ENCODE results near the gene RBMS3. TPM values are rescaled to one million over a fixed set of nuclear protein-coding genes. Genes with fewer than 3 reads are reported as not detected.

Gene RBMS3
- total RNA-seq, 1 experiment from 2014 or later: 8.7 TPM

DNA sequence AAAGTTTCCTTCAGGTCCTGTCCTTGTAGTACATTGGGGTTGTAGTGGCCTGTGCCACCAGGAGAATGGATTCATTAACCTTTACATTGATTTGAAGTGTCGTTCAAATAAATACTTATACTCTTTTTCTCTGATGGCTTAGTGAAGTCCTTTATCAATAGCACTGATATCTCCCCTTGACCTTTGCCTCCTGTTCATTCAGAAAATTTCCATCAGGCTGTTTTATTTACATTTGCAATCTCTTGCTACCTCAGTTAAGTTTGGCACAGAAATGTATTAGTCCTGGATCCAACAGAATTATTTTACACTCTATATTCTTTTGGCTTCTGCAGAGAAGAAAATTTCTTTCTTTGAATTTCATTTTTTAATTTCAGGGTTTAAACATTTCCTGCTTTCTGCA lies 497.0 kb downstream of the RBMS3 start (continued):
- TF ChIP-seq, protein P1, sequence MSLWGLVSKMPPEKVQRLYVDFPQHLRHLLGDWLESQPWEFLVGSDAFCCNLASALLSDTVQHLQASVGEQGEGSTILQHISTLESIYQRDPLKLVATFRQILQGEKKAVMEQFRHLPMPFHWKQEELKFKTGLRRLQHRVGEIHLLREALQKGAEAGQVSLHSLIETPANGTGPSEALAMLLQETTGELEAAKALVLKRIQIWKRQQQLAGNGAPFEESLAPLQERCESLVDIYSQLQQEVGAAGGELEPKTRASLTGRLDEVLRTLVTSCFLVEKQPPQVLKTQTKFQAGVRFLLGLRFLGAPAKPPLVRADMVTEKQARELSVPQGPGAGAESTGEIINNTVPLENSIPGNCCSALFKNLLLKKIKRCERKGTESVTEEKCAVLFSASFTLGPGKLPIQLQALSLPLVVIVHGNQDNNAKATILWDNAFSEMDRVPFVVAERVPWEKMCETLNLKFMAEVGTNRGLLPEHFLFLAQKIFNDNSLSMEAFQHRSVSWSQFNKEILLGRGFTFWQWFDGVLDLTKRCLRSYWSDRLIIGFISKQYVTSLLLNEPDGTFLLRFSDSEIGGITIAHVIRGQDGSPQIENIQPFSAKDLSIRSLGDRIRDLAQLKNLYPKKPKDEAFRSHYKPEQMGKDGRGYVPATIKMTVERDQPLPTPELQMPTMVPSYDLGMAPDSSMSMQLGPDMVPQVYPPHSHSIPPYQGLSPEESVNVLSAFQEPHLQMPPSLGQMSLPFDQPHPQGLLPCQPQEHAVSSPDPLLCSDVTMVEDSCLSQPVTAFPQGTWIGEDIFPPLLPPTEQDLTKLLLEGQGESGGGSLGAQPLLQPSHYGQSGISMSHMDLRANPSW (CRISPR knock-in tag; conservative IDR thresholded peaks at IDR 0.05; ENCODE audit: low read depth): no peak

GRCh38 chr3:29789686-29790085 lies 508.8 kb downstream of the RBMS3 start:
- Mint-ChIP-seq H3K9me3 (peaks cover 15% of the 10 kb centered on the region), H3K27ac (no peak overlapping the region), H3K4me1 (peaks cover 14% of the 10 kb centered on the region), H3K36me3 (no peaks in the 10 kb centered on the region), H3K27me3 (ENCODE audit: low read depth) (no peaks in the 10 kb centered on the region), H3K4me3 (no peak overlapping the region)
- ChIA-PET POLR2A (no interaction called here), CTCF (no interaction called here)
- DNase-seq (ENCODE audit: low spot score) (no peak), ATAC-seq (no peak)
- TF ChIP-seq SMAD3 (CRISPR knock-in tag; IDR thresholded peaks at IDR 0.05; ENCODE audit: borderline replicate concordance) (no peak), GTF2I (CRISPR knock-in tag; conservative IDR thresholded peaks at IDR 0.05) (no peak), ETV6 (CRISPR knock-in tag; IDR thresholded peaks at IDR 0.05) (no peak), NFE2L1 (CRISPR knock-in tag; IDR thresholded peaks at IDR 0.05) (no peak), TEAD4 (CRISPR knock-in tag; IDR thresholded peaks at IDR 0.05) (no peak), ZNF232 (CRISPR knock-in tag; IDR thresholded peaks at IDR 0.05) (no peak), E2F1 (CRISPR knock-in tag; IDR thresholded peaks at IDR 0.05) (no peak), CREB1 (CRISPR knock-in tag; IDR thresholded peaks at IDR 0.05) (no peak), NR3C1 (CRISPR knock-in tag; conservative IDR thresholded peaks at IDR 0.05; ENCODE audit: low read depth) (no peak), ESRRA (CRISPR knock-in tag; IDR thresholded peaks at IDR 0.05; ENCODE audit: borderline replicate concordance) (no peak), HMGA2 (CRISPR knock-in tag; IDR thresholded peaks at IDR 0.05) (no peak), ZNF671 (CRISPR knock-in tag; IDR thresholded peaks at IDR 0.05) (no peak)
- TF ChIP-seq, protein P2, sequence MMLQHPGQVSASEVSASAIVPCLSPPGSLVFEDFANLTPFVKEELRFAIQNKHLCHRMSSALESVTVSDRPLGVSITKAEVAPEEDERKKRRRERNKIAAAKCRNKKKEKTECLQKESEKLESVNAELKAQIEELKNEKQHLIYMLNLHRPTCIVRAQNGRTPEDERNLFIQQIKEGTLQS (CRISPR knock-in tag; conservative IDR thresholded peaks at IDR 0.05): no peak
- TF ChIP-seq, protein P3, sequence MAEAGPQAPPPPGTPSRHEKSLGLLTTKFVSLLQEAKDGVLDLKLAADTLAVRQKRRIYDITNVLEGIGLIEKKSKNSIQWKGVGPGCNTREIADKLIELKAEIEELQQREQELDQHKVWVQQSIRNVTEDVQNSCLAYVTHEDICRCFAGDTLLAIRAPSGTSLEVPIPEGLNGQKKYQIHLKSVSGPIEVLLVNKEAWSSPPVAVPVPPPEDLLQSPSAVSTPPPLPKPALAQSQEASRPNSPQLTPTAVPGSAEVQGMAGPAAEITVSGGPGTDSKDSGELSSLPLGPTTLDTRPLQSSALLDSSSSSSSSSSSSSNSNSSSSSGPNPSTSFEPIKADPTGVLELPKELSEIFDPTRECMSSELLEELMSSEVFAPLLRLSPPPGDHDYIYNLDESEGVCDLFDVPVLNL (CRISPR knock-in tag; IDR thresholded peaks at IDR 0.05; ENCODE audit: borderline replicate concordance, low read depth): no peak
- TF ChIP-seq, protein P4, sequence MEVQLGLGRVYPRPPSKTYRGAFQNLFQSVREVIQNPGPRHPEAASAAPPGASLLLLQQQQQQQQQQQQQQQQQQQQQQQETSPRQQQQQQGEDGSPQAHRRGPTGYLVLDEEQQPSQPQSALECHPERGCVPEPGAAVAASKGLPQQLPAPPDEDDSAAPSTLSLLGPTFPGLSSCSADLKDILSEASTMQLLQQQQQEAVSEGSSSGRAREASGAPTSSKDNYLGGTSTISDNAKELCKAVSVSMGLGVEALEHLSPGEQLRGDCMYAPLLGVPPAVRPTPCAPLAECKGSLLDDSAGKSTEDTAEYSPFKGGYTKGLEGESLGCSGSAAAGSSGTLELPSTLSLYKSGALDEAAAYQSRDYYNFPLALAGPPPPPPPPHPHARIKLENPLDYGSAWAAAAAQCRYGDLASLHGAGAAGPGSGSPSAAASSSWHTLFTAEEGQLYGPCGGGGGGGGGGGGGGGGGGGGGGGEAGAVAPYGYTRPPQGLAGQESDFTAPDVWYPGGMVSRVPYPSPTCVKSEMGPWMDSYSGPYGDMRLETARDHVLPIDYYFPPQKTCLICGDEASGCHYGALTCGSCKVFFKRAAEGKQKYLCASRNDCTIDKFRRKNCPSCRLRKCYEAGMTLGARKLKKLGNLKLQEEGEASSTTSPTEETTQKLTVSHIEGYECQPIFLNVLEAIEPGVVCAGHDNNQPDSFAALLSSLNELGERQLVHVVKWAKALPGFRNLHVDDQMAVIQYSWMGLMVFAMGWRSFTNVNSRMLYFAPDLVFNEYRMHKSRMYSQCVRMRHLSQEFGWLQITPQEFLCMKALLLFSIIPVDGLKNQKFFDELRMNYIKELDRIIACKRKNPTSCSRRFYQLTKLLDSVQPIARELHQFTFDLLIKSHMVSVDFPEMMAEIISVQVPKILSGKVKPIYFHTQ (CRISPR knock-in tag; IDR thresholded peaks at IDR 0.05): no peak

GRCh38 chr3:29796808-29797207 lies 515.9 kb downstream of the RBMS3 start:
- H3K27ac Mint-ChIP-seq: no peak overlapping the region
- H3K4me3 Mint-ChIP-seq: no peak overlapping the region
- peaks cover 8% of the 10 kb centered on the region; the same call in 1 of the 2 replicates for H3K4me1 Mint-ChIP-seq
- no peaks in the 10 kb centered on the region for H3K27me3 Mint-ChIP-seq (ENCODE audit: low read depth)
- ATAC-seq: no peak
- CTCF ChIA-PET: no interaction called here
- H3K36me3 Mint-ChIP-seq: no peaks in the 10 kb centered on the region
- no peak for DNase-seq (ENCODE audit: low spot score)
- POLR2A ChIA-PET: no interaction called here
- H3K9me3 Mint-ChIP-seq: no peaks in the 10 kb centered on the region
- TF ChIP-seq ARID4B (CRISPR knock-in tag; IDR thresholded peaks at IDR 0.05; ENCODE audit: borderline replicate concordance) (no peak), FOXP1 (CRISPR knock-in tag; IDR thresholded peaks at IDR 0.05; ENCODE audit: borderline replicate concordance) (no peak), TCF7 (CRISPR knock-in tag; IDR thresholded peaks at IDR 0.05; ENCODE audit: low read depth) (no peak), ZNF671 (CRISPR knock-in tag; IDR thresholded peaks at IDR 0.05) (no peak), PRRX2 (CRISPR knock-in tag; IDR thresholded peaks at IDR 0.05) (no peak), SOX15 (CRISPR knock-in tag; IDR thresholded peaks at IDR 0.05) (no peak), EMX1 (CRISPR knock-in tag; IDR thresholded peaks at IDR 0.05) (no peak)

All from WTC11 (cell line).